Kidney epithelial cell (primary cell): ENCODE results near the gene GORAB. TPM values are rescaled to one million over a fixed set of nuclear protein-coding genes. Genes with fewer than 3 reads are reported as not detected.

Experiments used
- DNase-seq: peaks from one replicate; pipeline ENCODE4 v3.0.0-alpha.2; 2010; ENCODE audit warnings: low read depth
- H3K27me3 ChIP-seq: 2 replicates; pipeline ENCODE4 v1.6.0; 2011; ENCODE audit warnings: low read length; ENCODE audit not compliant: control insufficient read depth, insufficient read depth
- H3K36me3 ChIP-seq: 2 replicates; pipeline ENCODE4 v1.5.1; 2011; ENCODE audit warnings: low read length; ENCODE audit not compliant: control insufficient read depth, insufficient read depth
- H3K4me3 ChIP-seq: 2 replicates; pipeline ENCODE4 v1.5.1; 2011; ENCODE audit warnings: low read depth, mild to moderate bottlenecking, control low read depth, low read length
- CTCF ChIP-seq: IDR thresholded peaks from 2 replicates; pipeline ENCODE4 v1.5.1; 2011; ENCODE audit warnings: mild to moderate bottlenecking, moderate library complexity, low read length, control low read depth, inconsistent platforms; ENCODE audit not compliant: insufficient read depth, poor library complexity, severe bottlenecking
- total RNA-seq: library from RNA; depleted of rRNA; stranded (reverse); fragments of >200 nt; gene quantifications from 2 replicates; pipeline ENCODE4 v1.2.3, GENCODE V29; 2015

GORAB gene
- total RNA-seq, 1 donor from 2014 or later: 10.5 TPM

GRCh38 chr1:170567214-170567613 is 35.2 kb downstream of the GORAB start:
- no peak overlapping the region for H3K4me3 ChIP-seq
- TF ChIP-seq CTCF: no peak
- H3K27me3 ChIP-seq: no peaks in the 10 kb centered on the region
- no peaks in the 10 kb centered on the region for H3K36me3 ChIP-seq
- no peak for DNase-seq

GRCh38 chr1:170568197-170568596 is 36.2 kb downstream of the GORAB start:
- H3K36me3 ChIP-seq: no peaks in the 10 kb centered on the region
- H3K4me3 ChIP-seq: no peak overlapping the region
- no peak for DNase-seq
- TF ChIP-seq CTCF: no peak
- H3K27me3 ChIP-seq: no peaks in the 10 kb centered on the region

GRCh38 chr1:170576980-170577379 is 45.0 kb downstream of the GORAB start:
- Histone ChIP-seq H3K36me3 (no peaks in the 10 kb centered on the region), H3K4me3 (no peak overlapping the region), H3K27me3 (no peaks in the 10 kb centered on the region)
- no peak for DNase-seq
- no peak for TF ChIP-seq CTCF

GRCh38 chr1:170578359-170578758 is 46.4 kb downstream of the GORAB start:
- Histone ChIP-seq H3K36me3 (no peaks in the 10 kb centered on the region), H3K4me3 (no peak overlapping the region), H3K27me3 (no peaks in the 10 kb centered on the region)
- TF ChIP-seq CTCF: no peak
- DNase-seq: no peak

GRCh38 chr1:170580636-170581440 is 48.9 kb downstream of the GORAB start:
- Histone ChIP-seq H3K27me3 (no peaks in the 10 kb centered on the region), H3K36me3 (no peaks in the 10 kb centered on the region), H3K4me3 (no peak overlapping the region)
- DNase-seq: no peak
- no peak for TF ChIP-seq CTCF

- Histone ChIP-seq H3K36me3 (no peaks in the 10 kb centered on the region), H3K27me3 (no peaks in the 10 kb centered on the region), H3K4me3 (no peak overlapping the region)
- DNase-seq: no peak
- TF ChIP-seq CTCF: no peak
These were observed 51.2 kb downstream of the GORAB start for GRCh38 chr1:170583186-170583585.
